Inflammatory macrophage treated with lipopolysaccharide for 4 hours (primary cell): ENCODE data around the gene CWC27.

ENCODE experiments used
- DNase-seq: peaks from one replicate; pipeline ENCODE4 v3.0.0-alpha.2; 2020

Gene CWC27

DNA sequence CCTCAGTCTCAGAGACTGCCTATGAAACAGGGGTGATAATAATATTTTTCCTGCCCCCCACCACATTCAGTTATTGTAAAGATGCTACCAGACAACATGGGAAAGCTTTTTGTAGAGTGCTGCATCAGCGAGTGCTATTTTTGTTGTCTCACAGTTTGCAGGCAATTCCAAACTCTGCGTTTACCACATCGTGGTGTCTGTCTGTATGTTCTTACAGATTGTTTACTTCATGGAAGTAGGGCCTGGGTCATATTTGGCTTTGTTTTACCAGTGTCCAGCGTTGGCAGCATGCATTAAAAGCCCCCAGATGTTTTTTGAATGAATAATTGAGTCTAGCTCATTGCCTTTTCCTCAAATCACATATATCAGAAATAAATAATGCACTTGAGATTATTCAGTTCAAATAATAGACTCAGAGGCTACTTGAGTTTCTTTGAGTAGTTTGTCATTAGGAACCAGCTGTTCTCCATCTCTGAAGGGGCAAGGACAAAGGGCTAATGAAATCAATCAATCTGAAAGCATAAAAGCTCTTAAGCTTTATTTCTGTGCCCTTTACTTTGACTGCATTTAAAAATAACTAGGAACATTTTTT, 243.7 kb downstream of the CWC27 start:
- DNase-seq: no peak

DNA sequence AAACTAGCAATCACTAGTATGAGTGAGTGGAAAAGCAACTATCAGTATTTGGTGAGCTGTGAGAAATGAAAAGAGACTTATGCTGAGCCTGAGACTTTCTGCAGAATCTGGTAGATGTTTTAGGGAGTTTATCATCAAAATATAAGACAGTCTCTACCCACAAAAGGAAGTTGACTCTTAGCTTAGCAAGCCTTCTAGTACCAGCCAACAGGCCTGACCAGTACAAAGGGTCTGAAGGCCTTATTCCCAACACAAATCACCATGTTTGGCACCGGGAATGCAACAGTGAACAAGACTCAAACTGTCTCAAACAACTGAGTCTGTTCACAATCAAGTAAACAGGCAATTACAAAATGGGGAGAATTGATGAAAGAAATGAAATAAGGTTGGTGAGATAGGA, 244.4 kb downstream of the CWC27 start:
- DNase-seq: no peak

DNA sequence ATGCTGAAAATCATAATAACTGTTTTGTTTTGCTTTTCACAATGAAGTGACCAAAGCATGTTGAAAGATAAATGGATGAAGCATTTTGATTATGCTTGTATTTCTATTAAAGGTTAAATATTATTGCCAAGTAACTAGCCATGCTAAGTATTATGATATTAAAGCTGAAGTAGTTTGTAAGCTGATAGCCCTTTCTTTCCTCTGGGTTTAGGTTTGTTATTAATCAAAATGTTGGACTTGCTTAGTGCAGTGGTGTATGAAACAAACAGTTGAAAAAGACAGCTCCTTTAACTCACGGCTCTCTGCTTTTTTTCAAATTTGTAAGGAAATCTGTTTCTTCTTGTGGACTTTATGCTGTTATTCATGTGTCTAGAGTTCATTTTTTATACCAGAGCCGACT, 246.0 kb downstream of the CWC27 start:
- DNase-seq: no peak

- no peak for DNase-seq
Observed at GRCh38 chr5:65015767-65016166, 247.0 kb downstream of the CWC27 start.

- DNase-seq: no peak
Observed at GRCh38 chr5:65017636-65018035, 248.9 kb downstream of the CWC27 start.

- DNase-seq: no peak
Observed at GRCh38 chr5:65018763-65019162, 250.0 kb downstream of the CWC27 start.

DNA sequence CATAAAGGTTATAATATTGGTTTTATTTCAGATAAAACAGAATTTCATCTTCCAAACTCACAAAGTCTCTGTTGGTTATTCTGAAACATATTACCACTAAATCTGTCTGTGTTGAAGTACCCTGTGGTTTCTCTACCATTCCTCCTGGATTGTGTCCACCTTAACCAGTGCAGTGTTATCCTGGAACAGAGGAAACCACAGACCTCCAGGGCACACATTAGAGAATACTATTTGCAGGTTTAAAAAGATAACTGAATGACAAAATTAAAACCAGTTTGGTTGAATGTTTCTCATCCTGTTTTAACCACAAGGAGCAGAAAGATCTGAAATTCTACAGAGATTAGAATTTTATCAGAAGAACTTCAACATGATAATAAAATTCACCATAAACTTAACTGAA, 251.8 kb downstream of the CWC27 start:
- no peak for DNase-seq

DNA sequence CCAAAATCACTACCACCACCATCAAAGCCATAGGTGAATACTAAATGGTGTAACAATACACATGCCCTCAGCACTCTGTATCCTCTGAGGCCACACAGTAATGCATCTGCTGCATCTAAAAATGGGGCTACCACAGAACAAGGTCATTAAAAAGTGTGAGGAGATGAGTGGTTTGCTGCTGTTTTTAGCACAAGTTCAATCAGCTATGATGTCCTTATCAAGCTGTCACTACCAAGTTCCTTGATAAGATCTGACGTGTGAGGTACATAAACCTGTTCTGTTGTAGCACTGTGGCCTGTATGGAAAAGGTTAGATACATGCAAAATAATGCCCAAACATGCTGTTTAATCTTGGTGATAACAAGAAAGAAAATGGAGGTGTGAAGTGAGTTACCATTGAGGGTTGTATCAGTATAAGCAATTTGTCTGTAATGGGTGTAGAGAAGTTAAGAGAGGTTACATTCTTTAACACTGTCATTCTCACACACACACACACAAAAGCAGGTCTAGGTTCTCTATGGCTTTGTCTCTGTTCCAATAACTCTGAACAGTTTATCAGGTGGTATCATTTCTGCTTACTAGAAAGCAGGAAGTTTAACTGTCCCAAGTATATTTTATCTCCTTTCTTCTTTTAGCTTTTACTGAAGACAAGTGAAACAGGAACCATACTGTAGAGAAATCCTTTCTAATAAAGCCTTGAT, 252.9 kb downstream of the CWC27 start:
- peak; percentile 30 for DNase-seq

GRCh38 chr5:65022932-65023331, 254.2 kb downstream of the CWC27 start:
- DNase-seq: no peak

- DNase-seq: no peak
Observed at GRCh38 chr5:65024681-65025080, 256.0 kb downstream of the CWC27 start.

DNA sequence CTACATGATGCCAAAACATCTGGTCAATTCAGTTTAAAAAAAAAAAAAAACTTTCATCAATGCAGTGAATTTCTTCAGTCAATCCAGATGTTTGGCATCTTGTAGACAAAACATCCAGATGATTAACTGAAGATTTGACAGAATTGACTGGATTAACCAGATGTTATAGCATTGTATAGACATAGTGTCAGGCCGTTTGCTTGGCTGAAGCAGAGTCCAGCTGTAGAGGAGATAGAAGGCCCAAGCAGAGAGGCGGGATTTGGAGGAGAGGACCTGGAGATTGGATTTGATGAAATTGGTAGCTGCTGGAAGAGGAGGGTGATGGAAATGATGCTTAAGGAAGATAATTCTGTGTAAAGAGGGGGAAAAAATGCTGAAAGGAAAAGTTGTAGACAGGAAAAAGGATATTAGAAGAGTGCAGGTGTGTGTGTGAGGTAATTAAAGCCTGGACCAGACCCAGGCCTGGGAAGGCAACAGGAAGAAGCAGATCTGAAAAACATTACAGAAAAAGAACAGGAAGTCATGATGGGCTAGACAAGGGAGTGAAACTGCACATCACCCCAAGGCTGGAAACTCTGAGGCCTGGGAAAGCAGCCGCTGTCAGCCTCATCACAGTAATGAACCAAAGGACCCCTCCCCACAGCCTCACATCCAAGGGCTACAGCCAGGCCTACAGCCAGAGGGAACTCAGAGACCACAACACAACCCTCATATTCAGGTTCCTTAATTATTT, 258.3 kb downstream of the CWC27 start:
- DNase-seq: no peak

DNA sequence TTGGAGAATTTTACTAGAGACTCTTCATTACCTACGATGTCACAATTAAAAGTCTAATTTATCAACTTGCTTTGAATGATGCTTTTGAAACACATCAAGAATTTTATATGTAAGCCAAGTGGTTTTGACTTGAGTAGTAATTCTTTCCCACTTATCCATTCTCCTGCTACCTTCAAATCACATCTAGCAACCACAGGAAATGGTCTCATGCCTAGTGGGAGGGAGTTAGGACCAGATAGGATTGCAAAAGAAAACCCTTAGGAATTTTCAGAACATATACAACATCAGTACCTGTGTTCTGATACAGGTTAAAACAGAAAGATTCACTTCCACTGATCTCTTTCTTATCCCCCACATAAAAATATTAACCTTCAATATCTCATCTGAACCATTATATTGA, 260.4 kb downstream of the CWC27 start:
- no peak for DNase-seq

GRCh38 chr5:65030056-65030455, 261.3 kb downstream of the CWC27 start:
- no peak for DNase-seq

DNA sequence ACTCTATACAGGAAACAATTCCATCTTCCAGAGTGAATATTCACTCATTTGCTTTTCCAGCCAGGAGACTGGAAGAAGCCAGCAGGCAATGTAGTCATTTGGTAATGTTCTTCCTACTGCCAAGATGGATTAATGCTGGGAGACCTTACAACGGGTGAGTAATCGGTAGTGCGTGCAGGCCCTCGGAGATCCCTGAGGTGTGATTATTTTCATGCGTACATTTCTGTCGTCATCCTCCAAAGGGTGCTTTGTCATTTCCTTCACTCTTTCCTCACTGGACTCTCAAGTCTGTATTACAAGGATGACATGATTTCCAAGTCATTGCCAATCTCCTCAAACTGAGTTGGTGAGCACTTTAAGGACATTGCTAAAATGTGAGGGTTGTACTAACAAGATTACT, 263.5 kb downstream of the CWC27 start:
- DNase-seq: no peak

- no peak for DNase-seq
Observed at GRCh38 chr5:65034029-65034812, 265.5 kb downstream of the CWC27 start.

- no peak for DNase-seq
Observed at GRCh38 chr5:65034813-65035209, 266.1 kb downstream of the CWC27 start.

- DNase-seq: peak; percentile 80
Observed at GRCh38 chr5:65035211-65036206, 266.8 kb downstream of the CWC27 start.

DNA sequence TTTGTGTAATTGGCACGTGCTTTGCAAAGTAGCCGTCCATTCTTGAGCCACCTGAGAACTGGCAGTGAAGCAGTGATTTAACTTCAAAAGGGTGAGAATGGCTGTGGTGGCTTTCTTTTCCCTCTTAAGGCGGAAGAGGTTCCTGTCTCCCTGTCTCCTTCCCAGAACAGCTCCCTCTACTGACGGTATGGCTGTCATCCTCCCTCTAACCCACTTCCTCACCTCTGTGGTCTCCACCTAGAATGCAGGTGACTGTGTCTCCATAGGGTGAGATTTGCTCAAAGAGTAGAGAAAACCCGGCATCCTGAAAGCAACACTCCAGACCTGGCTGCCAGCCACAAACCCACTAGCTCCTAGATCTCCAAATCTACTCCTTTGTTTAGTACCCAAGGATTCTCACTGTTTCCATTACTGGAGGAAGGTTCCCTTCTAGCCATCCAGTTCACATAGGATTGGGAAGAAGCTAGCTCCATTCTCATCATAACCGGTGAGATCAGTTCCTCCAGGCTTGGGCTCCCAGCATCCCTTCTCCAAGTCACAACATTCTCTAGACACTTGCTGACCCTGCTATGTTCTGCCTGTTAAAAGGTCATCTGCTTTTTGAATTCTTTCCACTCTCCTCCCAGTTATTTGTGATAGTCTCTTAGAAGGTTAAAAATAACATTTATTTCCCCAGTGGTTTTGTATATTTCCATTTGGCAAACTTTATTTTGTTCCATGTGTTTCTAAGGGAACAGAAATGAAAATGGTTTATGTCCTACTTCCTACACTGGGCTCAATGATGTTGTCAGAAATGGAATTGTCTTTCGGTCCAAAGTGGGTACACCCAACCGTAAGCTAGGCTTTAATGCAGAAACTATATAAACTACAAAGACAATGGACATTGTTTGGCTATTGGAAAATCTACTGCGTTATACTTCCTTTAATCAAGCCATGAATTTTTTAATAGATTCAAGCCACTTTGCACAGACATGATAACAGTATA, 269.4 kb downstream of the CWC27 start:
- DNase-seq: no peak

DNA sequence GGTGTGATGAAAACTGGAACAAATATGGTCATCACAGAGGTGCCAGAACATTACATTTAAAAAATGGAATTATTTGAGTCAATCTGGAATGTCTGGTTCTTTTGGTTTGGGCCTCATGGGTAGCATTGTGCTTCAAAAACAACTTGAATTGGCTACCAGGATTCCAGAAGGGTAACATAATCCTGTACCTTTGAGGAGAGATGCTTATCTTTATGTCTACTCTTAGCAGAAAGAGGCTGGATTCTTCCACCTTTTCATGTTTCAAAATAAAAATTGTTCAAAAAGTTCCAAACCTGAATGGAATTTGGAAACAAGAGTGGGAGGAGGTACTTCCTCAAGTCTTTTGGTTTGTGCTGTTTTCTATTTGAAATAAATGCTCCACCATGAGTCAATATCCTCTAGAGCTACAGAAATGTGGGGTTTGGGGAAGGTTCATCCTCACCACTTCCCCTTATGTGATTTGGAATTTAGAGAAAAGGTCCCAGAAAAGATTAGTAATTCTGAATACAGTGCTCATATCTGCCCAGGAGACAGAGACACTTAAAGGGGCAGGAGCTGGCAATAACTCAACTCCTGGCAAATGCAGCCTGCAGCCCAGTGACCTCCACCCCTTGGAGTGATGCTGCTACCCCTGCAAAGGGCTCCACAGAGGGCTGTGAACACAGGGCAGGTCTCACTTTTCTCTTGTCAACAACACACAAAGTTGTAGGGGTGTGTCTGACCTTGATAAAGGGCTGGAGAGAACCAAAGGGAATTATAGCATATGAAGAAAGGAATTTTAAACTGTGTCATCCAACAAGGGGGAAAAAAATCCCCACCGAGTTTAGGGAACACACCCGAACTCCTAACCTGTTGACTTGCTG, 272.8 kb downstream of the CWC27 start:
- peak; percentile 95 for DNase-seq

GRCh38 chr5:65043843-65044359, 275.2 kb downstream of the CWC27 start:
- no peak for DNase-seq
